AG09319 (cell line): ENCODE data around the gene TLE2.

Source experiments
- DNase-seq: peaks from one replicate; pipeline ENCODE4 v3.0.0-alpha.2; 2010; ENCODE audit warnings: low read depth; ENCODE audit errors: extremely low read depth
- TF ChIP-seq, protein P1 (sequence below): IDR thresholded peaks from 2 replicates; pipeline ENCODE4 v1.5.1; 2011; ENCODE audit warnings: low read depth, mild to moderate bottlenecking, inconsistent platforms, low read length, moderate library complexity

The TLE2 gene

GRCh38 chr19:3029065-3029923 lies at the start of gene TLE2:
TLE2 (minus strand) TSS chr19:3029280; CDS start chr19:3028904, 376 bp downstream.
- DNase-seq = no peak
- TF ChIP-seq, protein P1, sequence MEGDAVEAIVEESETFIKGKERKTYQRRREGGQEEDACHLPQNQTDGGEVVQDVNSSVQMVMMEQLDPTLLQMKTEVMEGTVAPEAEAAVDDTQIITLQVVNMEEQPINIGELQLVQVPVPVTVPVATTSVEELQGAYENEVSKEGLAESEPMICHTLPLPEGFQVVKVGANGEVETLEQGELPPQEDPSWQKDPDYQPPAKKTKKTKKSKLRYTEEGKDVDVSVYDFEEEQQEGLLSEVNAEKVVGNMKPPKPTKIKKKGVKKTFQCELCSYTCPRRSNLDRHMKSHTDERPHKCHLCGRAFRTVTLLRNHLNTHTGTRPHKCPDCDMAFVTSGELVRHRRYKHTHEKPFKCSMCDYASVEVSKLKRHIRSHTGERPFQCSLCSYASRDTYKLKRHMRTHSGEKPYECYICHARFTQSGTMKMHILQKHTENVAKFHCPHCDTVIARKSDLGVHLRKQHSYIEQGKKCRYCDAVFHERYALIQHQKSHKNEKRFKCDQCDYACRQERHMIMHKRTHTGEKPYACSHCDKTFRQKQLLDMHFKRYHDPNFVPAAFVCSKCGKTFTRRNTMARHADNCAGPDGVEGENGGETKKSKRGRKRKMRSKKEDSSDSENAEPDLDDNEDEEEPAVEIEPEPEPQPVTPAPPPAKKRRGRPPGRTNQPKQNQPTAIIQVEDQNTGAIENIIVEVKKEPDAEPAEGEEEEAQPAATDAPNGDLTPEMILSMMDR = no peak

GRCh38 chr19:3075605-3076431 lies 46.7 kb upstream of the TLE2 start:
- DNase-seq = no peak
- TF ChIP-seq, protein P1 = peak; percentile 79

- no peak for DNase-seq
- TF ChIP-seq, protein P1 = no peak; the same call in 1 of the 2 replicates
These were observed 45.0 kb upstream of the TLE2 start for GRCh38 chr19:3073931-3074595.

DNA sequence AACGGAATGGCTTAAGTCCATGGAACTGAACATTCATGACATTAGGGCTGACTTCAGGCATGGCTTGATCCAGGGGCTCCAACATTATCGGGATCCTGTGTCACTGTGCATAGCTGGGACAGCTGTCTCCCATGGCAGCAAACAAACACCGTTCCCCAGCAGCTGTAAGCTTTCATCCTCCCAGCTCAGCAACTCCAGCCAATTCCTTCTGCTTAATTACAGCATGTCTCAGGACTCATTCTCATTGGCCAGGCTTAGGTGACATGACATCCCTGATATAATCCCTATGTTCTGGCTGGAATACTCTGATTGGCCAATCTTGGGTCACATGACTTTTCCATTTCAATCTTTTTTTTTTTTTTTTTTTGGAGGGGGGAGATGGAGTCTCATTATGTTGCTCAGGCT lies 44.1 kb upstream of the TLE2 start:
- DNase-seq = no peak
- TF ChIP-seq, protein P1 = no peak

- TF ChIP-seq, protein P1 = no peak
- no peak for DNase-seq
These were observed 42.7 kb upstream of the TLE2 start for GRCh38 chr19:3071768-3072167.

- DNase-seq = no peak
- TF ChIP-seq, protein P1 = no peak
These were observed 39.0 kb upstream of the TLE2 start for GRCh38 chr19:3068071-3068470.
